HCT116 (cell line): ENCODE data around the gene PDE10A.

Source experiments
- RAD21 ChIP-seq: IDR thresholded peaks from 2 replicates; pipeline ENCODE4 v1.6.1; 2012; ENCODE audit warnings: low read depth, mild to moderate bottlenecking
- TF ChIP-seq, protein P1 (sequence below), 3 experiments: fragments of 200-600 bp in 1 of 3; sonication (generic) in 1 of 3; IDR thresholded peaks in 2 of 3; conservative IDR thresholded peaks in 1 of 3; 2 replicates each; pipeline ENCODE4 v1.5.1; 2012 to 2017; ENCODE audit warnings: low read depth in 2 of 3, low read length in 2 of 3, antibody characterized with exemption in 1 of 3, borderline replicate concordance in 1 of 3, control low read depth in 1 of 3, mild to moderate bottlenecking in 1 of 3, mixed read lengths in 1 of 3, mixed run types in 1 of 3, moderate library complexity in 1 of 3; ENCODE audit not compliant: insufficient read depth in 1 of 3

DNA sequence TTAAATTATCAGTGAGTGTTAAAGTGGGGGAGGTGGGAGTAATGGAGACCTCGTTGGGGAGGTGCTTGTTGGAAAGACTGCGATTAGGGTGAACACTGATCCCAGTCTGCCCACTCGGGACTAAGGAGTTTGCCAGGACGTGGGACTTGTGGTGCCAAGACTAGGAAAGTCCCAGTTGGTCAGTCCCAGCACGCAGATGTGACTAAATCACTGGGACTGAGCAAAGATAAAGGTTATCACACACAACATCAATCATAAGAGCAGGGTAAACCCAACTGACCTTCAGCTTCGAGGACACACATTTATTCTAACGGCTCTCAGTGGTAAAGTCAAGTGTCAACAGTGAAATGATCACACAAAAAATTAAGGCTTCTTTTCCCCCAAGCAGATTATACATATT is 45.5 kb downstream of the PDE10A start:
- TF ChIP-seq, protein P1, sequence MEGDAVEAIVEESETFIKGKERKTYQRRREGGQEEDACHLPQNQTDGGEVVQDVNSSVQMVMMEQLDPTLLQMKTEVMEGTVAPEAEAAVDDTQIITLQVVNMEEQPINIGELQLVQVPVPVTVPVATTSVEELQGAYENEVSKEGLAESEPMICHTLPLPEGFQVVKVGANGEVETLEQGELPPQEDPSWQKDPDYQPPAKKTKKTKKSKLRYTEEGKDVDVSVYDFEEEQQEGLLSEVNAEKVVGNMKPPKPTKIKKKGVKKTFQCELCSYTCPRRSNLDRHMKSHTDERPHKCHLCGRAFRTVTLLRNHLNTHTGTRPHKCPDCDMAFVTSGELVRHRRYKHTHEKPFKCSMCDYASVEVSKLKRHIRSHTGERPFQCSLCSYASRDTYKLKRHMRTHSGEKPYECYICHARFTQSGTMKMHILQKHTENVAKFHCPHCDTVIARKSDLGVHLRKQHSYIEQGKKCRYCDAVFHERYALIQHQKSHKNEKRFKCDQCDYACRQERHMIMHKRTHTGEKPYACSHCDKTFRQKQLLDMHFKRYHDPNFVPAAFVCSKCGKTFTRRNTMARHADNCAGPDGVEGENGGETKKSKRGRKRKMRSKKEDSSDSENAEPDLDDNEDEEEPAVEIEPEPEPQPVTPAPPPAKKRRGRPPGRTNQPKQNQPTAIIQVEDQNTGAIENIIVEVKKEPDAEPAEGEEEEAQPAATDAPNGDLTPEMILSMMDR (IDR thresholded peaks at IDR 0.05 in 2 of 3, conservative IDR thresholded peaks at IDR 0.05 in 1 of 3; ENCODE audit: borderline replicate concordance in 1 of 3, insufficient read depth in 1 of 3, low read depth in 2 of 3, low read length in 2 of 3) = no peak
- no peak for TF ChIP-seq RAD21
